Measurements from ENCODE around the gene TMEM144. TPM values are rescaled to one million over a fixed set of nuclear protein-coding genes. Genes with fewer than 3 reads are reported as not detected.
A peak's percentile ranks its signal among the peaks of the same experiment; 100 is the strongest.

TMEM144 gene
- total RNA-seq, 4 donors from 2014 or later, result 0.51 to 2.9 (median 2.3) TPM

DNA sequence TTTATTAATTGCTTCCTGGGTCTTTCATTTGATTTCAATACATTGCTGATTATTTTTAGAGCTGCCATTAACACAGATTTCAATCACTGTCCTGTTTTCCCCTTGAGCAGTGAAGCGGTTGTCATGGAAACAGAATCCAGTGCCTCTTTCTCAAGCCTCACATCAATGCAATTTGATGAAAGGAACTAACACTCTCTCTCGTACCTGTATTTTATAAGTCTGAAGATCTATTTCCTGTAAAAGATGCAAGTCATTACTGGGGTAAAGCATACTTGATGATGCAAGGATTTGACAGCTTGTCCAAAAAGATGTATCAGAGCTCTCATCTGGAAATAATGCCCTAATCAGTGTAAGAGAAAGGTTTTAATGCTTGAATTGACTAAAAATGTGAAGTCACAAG lies 19.6 kb upstream of the TMEM144 start:
- in situ Hi-C loops (cut with MboI; ENCODE audit: low sequenced_read_pairs in 4 of 4), result loop anchor here in 1 of 4 donors (10.0 kb wide), 1 partner anchor 64 kb away; no protein-coding TSS in a partner anchor
- Histone ChIP-seq H3K4me3 (no peak overlapping the region), H3K27me3 (no peaks in the 10 kb centered on the region), H3K27ac (no peak overlapping the region), H3K36me3 (peaks cover 0 to 4% of the 10 kb centered on the region in 2 donors), H3K9me3 (no peaks in the 10 kb centered on the region), H3K4me1 (no peaks in the 10 kb centered on the region)
- intact Hi-C loops (cut with DNase I; ENCODE audit: low total_unique reads), result loop anchor here (5.0 kb wide), 1 partner anchor 67 kb away; no protein-coding TSS in a partner anchor
- no peak for ATAC-seq
- no peak for DNase-seq
- TF ChIP-seq, protein P1, sequence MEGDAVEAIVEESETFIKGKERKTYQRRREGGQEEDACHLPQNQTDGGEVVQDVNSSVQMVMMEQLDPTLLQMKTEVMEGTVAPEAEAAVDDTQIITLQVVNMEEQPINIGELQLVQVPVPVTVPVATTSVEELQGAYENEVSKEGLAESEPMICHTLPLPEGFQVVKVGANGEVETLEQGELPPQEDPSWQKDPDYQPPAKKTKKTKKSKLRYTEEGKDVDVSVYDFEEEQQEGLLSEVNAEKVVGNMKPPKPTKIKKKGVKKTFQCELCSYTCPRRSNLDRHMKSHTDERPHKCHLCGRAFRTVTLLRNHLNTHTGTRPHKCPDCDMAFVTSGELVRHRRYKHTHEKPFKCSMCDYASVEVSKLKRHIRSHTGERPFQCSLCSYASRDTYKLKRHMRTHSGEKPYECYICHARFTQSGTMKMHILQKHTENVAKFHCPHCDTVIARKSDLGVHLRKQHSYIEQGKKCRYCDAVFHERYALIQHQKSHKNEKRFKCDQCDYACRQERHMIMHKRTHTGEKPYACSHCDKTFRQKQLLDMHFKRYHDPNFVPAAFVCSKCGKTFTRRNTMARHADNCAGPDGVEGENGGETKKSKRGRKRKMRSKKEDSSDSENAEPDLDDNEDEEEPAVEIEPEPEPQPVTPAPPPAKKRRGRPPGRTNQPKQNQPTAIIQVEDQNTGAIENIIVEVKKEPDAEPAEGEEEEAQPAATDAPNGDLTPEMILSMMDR (IDR thresholded peaks at IDR 0.05 in 4 of 5, conservative IDR thresholded peaks at IDR 0.05 in 1 of 5), result no peak
- no peak for TF ChIP-seq POLR2A (IDR thresholded peaks at IDR 0.05)

DNA sequence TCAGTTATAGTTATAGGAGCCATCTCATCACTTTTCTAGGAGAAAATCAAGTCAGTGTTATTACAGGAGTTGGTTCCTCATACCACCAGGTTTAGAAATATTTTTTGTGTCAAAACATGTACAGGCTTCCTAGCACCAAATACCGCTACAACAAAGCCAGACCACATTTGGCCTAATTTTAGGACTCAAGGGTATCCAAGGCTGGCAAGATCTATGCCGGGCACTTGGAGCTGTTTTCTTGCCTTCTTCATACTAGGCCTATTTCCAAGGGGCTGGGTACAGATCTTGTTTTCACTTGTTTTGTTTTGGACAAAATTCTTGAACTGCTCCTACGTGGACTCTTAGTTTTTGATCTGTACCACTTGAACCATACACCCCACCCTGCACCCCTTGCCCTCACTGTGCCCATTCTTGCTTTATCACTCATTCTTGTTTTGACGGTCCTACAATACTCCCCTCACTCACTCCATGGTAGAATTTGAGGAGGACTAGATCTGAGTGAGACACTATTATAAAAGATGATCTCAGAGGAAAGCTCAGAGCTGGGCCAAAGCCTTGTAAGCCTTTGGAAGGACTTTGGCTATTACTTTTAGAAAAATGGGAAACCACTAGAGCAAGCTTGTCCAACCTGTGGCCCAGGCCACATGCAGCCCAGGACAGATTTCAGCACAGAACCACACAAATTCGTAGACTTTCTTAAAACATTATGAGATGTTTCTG lies 17.7 kb upstream of the TMEM144 start:
- intact Hi-C loops (cut with DNase I; ENCODE audit: low total_unique reads) (loop anchor here (2.0 to 5.0 kb wide), 2 partner anchors 18 to 65 kb away; partner anchors contain the start of gene TMEM144), in situ Hi-C loops (cut with MboI; ENCODE audit: low sequenced_read_pairs in 4 of 4) (loop anchor here in 1 of 4 donors (10.0 kb wide), 1 partner anchor 62 kb away; no protein-coding TSS in a partner anchor)
- peak; percentile 33 to 36 for ATAC-seq
- Histone ChIP-seq H3K36me3 (peaks cover 0 to 4% of the 10 kb centered on the region in 2 donors), H3K4me1 (no peaks in the 10 kb centered on the region), H3K27ac (no peak overlapping the region), H3K9me3 (no peaks in the 10 kb centered on the region), H3K4me3 (no peak overlapping the region), H3K27me3 (no peaks in the 10 kb centered on the region)
- no peak for DNase-seq
- TF ChIP-seq, protein P1 (IDR thresholded peaks at IDR 0.05 in 4 of 5, conservative IDR thresholded peaks at IDR 0.05 in 1 of 5), result no peak
- no peak for TF ChIP-seq POLR2A (IDR thresholded peaks at IDR 0.05)

DNA sequence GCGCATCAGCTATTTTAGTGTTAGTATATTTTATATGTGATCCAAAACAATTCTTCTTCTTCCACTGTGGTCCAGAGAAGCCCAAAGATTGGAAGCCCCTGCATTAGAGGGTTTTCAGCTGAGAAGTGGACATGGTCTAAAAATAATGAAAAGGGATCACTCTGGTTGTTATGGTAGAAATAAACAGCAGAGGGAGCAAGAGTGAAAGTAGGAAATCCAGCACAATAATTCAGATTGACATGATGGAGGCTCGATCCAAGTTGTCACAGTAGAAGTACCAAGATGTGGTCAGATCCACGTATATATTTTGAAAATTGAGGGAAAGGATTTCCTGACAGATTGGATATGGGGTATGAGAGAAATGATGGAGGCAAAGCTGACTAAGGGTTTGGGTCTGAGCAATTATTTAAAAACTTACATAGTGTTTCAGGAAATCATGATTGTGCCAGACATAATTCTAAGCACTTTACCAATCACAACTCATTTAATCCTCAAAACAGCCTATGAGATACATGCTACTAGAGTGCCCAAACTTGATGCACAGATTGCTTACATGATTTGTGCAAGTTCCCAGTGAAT lies 17.0 kb upstream of the TMEM144 start:
- Histone ChIP-seq H3K4me3 (no peak overlapping the region), H3K9me3 (no peaks in the 10 kb centered on the region), H3K4me1 (no peaks in the 10 kb centered on the region), H3K27ac (no peak overlapping the region), H3K27me3 (no peaks in the 10 kb centered on the region), H3K36me3 (peaks cover 0 to 4% of the 10 kb centered on the region in 2 donors)
- peak; percentile 50 to 80 for ATAC-seq
- no peak for DNase-seq
- no peak for TF ChIP-seq POLR2A (IDR thresholded peaks at IDR 0.05)
- TF ChIP-seq, protein P1 (IDR thresholded peaks at IDR 0.05 in 4 of 5, conservative IDR thresholded peaks at IDR 0.05 in 1 of 5), result peak; percentile 20 to 52 (median 40)
- intact Hi-C loops (cut with DNase I; ENCODE audit: low total_unique reads) (loop anchor here (2.0 to 5.0 kb wide), 2 partner anchors 18 to 64 kb away; partner anchors contain the start of gene TMEM144), in situ Hi-C loops (cut with MboI; ENCODE audit: low sequenced_read_pairs in 4 of 4) (loop anchor here in 1 of 4 donors (10.0 kb wide), 1 partner anchor 62 kb away; no protein-coding TSS in a partner anchor)

DNA sequence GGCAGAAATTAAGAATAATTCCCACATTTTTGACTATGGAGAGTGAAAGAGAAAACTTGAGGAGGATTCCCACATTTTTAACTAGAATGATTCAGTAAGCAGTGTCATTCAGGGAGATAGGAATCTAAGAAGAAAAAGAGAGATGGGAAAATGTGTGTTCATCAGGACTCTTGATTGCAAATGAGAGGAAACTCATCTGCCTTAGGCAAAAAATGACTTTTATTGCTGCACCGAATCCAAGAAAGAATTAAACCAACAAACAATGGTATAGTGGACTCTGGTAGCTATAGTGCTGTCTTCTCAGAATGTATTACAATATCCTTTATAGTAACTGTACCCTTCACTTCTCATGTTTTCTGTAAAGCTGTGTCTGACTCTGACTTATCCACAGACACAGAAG lies 15.0 kb upstream of the TMEM144 start:
- DNase-seq (no peak), ATAC-seq (no peak)
- H3K27me3 ChIP-seq, result no peaks in the 10 kb centered on the region
- H3K27ac ChIP-seq, result no peak overlapping the region
- no peaks in the 10 kb centered on the region for H3K4me1 ChIP-seq
- intact Hi-C loops (cut with DNase I; ENCODE audit: low total_unique reads) (no loop called here), in situ Hi-C loops (cut with MboI; ENCODE audit: low sequenced_read_pairs in 4 of 4) (loop anchor here in 1 of 4 donors (10.0 kb wide), 1 partner anchor 60 kb away; no protein-coding TSS in a partner anchor)
- peaks cover 0 to 4% of the 10 kb centered on the region in 2 donors for H3K36me3 ChIP-seq
- H3K9me3 ChIP-seq, result no peaks in the 10 kb centered on the region
- no peak for TF ChIP-seq POLR2A (IDR thresholded peaks at IDR 0.05)
- TF ChIP-seq, protein P1 (IDR thresholded peaks at IDR 0.05 in 4 of 5, conservative IDR thresholded peaks at IDR 0.05 in 1 of 5), result no peak
- H3K4me3 ChIP-seq, result no peak overlapping the region

Measured in gastrocnemius medialis (tissue), 4 donors.